T-cell (primary cell): Measurements from ENCODE around the gene TPST1. TPM values are rescaled to one million over a fixed set of nuclear protein-coding genes. Genes with fewer than 3 reads are reported as not detected.

Experiments
- ATAC-seq, 4 experiments: fragments of 200-7000 bp in 3 of 4; fragments of 150-1000 bp in 1 of 4; cut with Tn5 transposase; replicated peaks in 1 of 4; 1 replicate in 3 of 4; 2 replicates in 1 of 4; pipeline ENCODE4 v1.10.0; 2021; ENCODE audit warnings: moderate library complexity in 3 of 4, mild to moderate bottlenecking in 2 of 4, moderate number of reproducible peaks in 1 of 4
- CTCF ChIA-PET, 2 donors: fragments of 300-600 bp; sonication (Branson Sonifier 250); formaldehyde crosslinking; loops; one replicate each; lab custom pipeline; 2022; ENCODE audit warnings: antibody characterized with exemption in 2 of 2; lab: Charles Lee
- POLR2A ChIA-PET, 2 donors: fragments of 300-600 bp; sonication (Branson Sonifier 250); formaldehyde crosslinking; loops; one replicate each; lab custom pipeline; 2022; ENCODE audit warnings: antibody characterized with exemption in 2 of 2; lab: Charles Lee
- DNase-seq, 35 experiments: peaks; one replicate each; pipeline versions ENCODE4 v3.0.0 to v3.0.0-alpha.2; 2013 to 2023
- H3K27ac ChIP-seq: one replicate; pipeline ENCODE4 v1.5.1; 2013; ENCODE audit warnings: low read length
- H3K27me3 ChIP-seq, 2 experiments: replicated peaks in 1 of 2; 1 replicate in 1 of 2; 2 replicates in 1 of 2; pipeline versions ENCODE4 v1.6.1 to v1.7.0; 2013; ENCODE audit warnings: low read length in 1 of 2, mixed read lengths in 1 of 2; ENCODE audit not compliant: control insufficient read depth in 2 of 2, insufficient read depth in 2 of 2; ENCODE audit errors: extremely low read depth in 1 of 2
- H3K36me3 ChIP-seq, 2 donors: 1 replicate in 1 of 2; 2 replicates in 1 of 2; pipeline versions ENCODE4 v1.6.1 to v1.7.0; 2013; ENCODE audit warnings: low read length in 1 of 2; ENCODE audit not compliant: control insufficient read depth in 2 of 2, insufficient read depth in 1 of 2; ENCODE audit errors: extremely low read depth in 1 of 2
- H3K4me1 ChIP-seq, 2 experiments: 1 replicate in 1 of 2; 2 replicates in 1 of 2; pipeline versions ENCODE4 v1.6.1 to v1.7.0; 2013; ENCODE audit warnings: low read length in 2 of 2, mixed read lengths in 1 of 2; ENCODE audit not compliant: insufficient read depth in 2 of 2, control insufficient read depth in 1 of 2; ENCODE audit errors: extremely low read depth in 1 of 2
- H3K4me3 ChIP-seq, 2 donors: 1 replicate in 1 of 2; 2 replicates in 1 of 2; pipeline versions ENCODE4 v1.5.1 to v1.7.0; 2013; ENCODE audit warnings: mild to moderate bottlenecking in 2 of 2, low read length in 1 of 2, moderate library complexity in 1 of 2; ENCODE audit not compliant: control insufficient read depth in 1 of 2; ENCODE audit errors: extremely low read depth in 1 of 2
- H3K9me3 ChIP-seq: 2 replicates; pipeline ENCODE4 v1.7.0; 2013
- H3K27ac Mint-ChIP-seq, 2 donors: one replicate each; pipeline ENCODE4 v1.8.0; 2020 to 2021; ENCODE audit warnings: mild to moderate bottlenecking in 2 of 2, mixed read lengths in 2 of 2
- H3K27me3 Mint-ChIP-seq, 2 donors: one replicate each; pipeline ENCODE4 v1.8.0; 2021 to 2022; ENCODE audit warnings: mixed read lengths in 2 of 2
- H3K36me3 Mint-ChIP-seq: one replicate; pipeline ENCODE4 v1.8.0; 2021; ENCODE audit warnings: mixed read lengths
- H3K4me1 Mint-ChIP-seq, 3 donors: one replicate each; pipeline ENCODE4 v1.8.0; 2020 to 2022; ENCODE audit warnings: mixed read lengths in 3 of 3, mild to moderate bottlenecking in 1 of 3
- H3K4me3 Mint-ChIP-seq, 3 donors: one replicate each; pipeline ENCODE4 v1.8.0; 2020 to 2022; ENCODE audit warnings: mild to moderate bottlenecking in 3 of 3, mixed read lengths in 3 of 3, moderate library complexity in 3 of 3
- H3K9me3 Mint-ChIP-seq, 3 donors: one replicate each; pipeline ENCODE4 v1.8.0; 2020 to 2022; ENCODE audit warnings: mixed read lengths in 3 of 3
- WGBS: methylation state at CpG from one replicate; pipeline ENCODE4 v1.1.5; 2013; ENCODE audit warnings: missing lambda C conversion rate; ENCODE audit not compliant: insufficient coverage; 5-methylcytosine and 5-hydroxymethylcytosine counted together
- total RNA-seq, 35 experiments: library from RNA in 6 of 35; stranded (reverse) in 6 of 35; fragments of 120-200 nt in 1 of 35; gene quantifications; one replicate each; pipeline versions ENCODE4 v1.2.1 to v1.2.4 and lab custom pipeline; 2013 to 2026

Gene TPST1
- total RNA-seq, 5 donors from 2014 or later (not counting 1 experiment from before 2014, with no cell fraction given), result 2.1 to 6.3 (median 2.6) TPM

GRCh38 chr7:66304536-66304935, 99.4 kb downstream of the TPST1 start:
- ChIA-PET POLR2A (interaction anchor here in 1 of 2 donors (0.5 kb wide), 1 partner anchor 9 kb away, joined by 3 read pairs; no protein-coding TSS in a partner anchor), CTCF (interaction anchor here in 1 of 2 donors (0.6 to 0.7 kb wide), 2 partner anchors 9 to 38 kb away, joined by 3 to 4 read pairs; no protein-coding TSS in a partner anchor)
- Mint-ChIP-seq H3K36me3 (no peaks in the 10 kb centered on the region), H3K9me3 (peaks cover 4 to 7% (median 4%) of the 10 kb centered on the region in 3 donors), H3K4me3 (no peak overlapping the region), H3K4me1 (no peaks in the 10 kb centered on the region), H3K27me3 (no peaks in the 10 kb centered on the region), H3K27ac (no peak overlapping the region)
- WGBS, result no CpG with 5 or more reads among the region's 4 CpGs
- no peaks in the 10 kb centered on the region for H3K27me3 ChIP-seq
- ATAC-seq, result no peak
- no peaks in the 10 kb centered on the region for H3K4me1 ChIP-seq
- DNase-seq, result no peak
- no peaks in the 10 kb centered on the region for H3K36me3 ChIP-seq
- no peak overlapping the region for H3K4me3 ChIP-seq
- no peak overlapping the region for H3K27ac ChIP-seq
- no peaks in the 10 kb centered on the region for H3K9me3 ChIP-seq

GRCh38 chr7:66306243-66306642, 101.1 kb downstream of the TPST1 start:
- H3K4me3 ChIP-seq, result no peak overlapping the region
- ATAC-seq (no peak), DNase-seq (no peak)
- Mint-ChIP-seq H3K4me1 (no peaks in the 10 kb centered on the region), H3K36me3 (no peaks in the 10 kb centered on the region), H3K27ac (no peak overlapping the region), H3K9me3 (no peaks in the 10 kb centered on the region), H3K4me3 (no peak overlapping the region), H3K27me3 (no peaks in the 10 kb centered on the region)
- no peaks in the 10 kb centered on the region for H3K4me1 ChIP-seq
- no peak overlapping the region for H3K27ac ChIP-seq
- ChIA-PET CTCF (no interaction called here), POLR2A (no interaction called here)
- WGBS, result 63% methylated on average over 1 of the region's 2 CpGs
- no peaks in the 10 kb centered on the region for H3K27me3 ChIP-seq
- no peaks in the 10 kb centered on the region for H3K36me3 ChIP-seq
- H3K9me3 ChIP-seq, result no peaks in the 10 kb centered on the region

- H3K4me1 ChIP-seq, result no peaks in the 10 kb centered on the region
- Mint-ChIP-seq H3K27ac (no peak overlapping the region), H3K27me3 (no peaks in the 10 kb centered on the region), H3K36me3 (no peaks in the 10 kb centered on the region), H3K4me3 (no peak overlapping the region), H3K4me1 (no peaks in the 10 kb centered on the region), H3K9me3 (no peaks in the 10 kb centered on the region)
- WGBS, result 88% methylated on average over 2 of the region's 5 CpGs
- ChIA-PET POLR2A (no interaction called here), CTCF (no interaction called here)
- DNase-seq, result no peak
- H3K27me3 ChIP-seq, result no peaks in the 10 kb centered on the region
- H3K27ac ChIP-seq, result no peak overlapping the region
- no peaks in the 10 kb centered on the region for H3K36me3 ChIP-seq
- H3K9me3 ChIP-seq, result no peaks in the 10 kb centered on the region
- ATAC-seq, result no peak
- no peak overlapping the region for H3K4me3 ChIP-seq
Observed at GRCh38 chr7:66307591-66308215, 102.6 kb downstream of the TPST1 start.

GRCh38 chr7:66308411-66308810, 103.3 kb downstream of the TPST1 start:
- no peak overlapping the region for H3K27ac Mint-ChIP-seq
- POLR2A ChIA-PET, result interaction anchor here in 1 of 2 donors (0.6 kb wide), 1 partner anchor 213 kb away, joined by 4 read pairs; no protein-coding TSS in a partner anchor
- WGBS, result 81% methylated on average over 2 of the region's 3 CpGs

GRCh38 chr7:66310620-66311019, 105.5 kb downstream of the TPST1 start:
- no peaks in the 10 kb centered on the region for H3K36me3 ChIP-seq
- WGBS, result no CpG with 5 or more reads among the region's 2 CpGs
- DNase-seq (no peak), ATAC-seq (no peak)
- Mint-ChIP-seq H3K27me3 (no peaks in the 10 kb centered on the region), H3K4me3 (no peak overlapping the region), H3K4me1 (peaks cover 0 to 4% (median 0%) of the 10 kb centered on the region in 3 donors), H3K27ac (no peak overlapping the region), H3K36me3 (no peaks in the 10 kb centered on the region), H3K9me3 (no peaks in the 10 kb centered on the region)
- no peak overlapping the region for H3K27ac ChIP-seq
- POLR2A ChIA-PET, result no interaction called here
- CTCF ChIA-PET, result no interaction called here
- H3K4me1 ChIP-seq, result no peaks in the 10 kb centered on the region
- H3K9me3 ChIP-seq, result no peaks in the 10 kb centered on the region
- H3K27me3 ChIP-seq, result peaks cover 0 to 2% of the 10 kb centered on the region in 2 experiments
- H3K4me3 ChIP-seq, result no peak overlapping the region

More at GRCh38 chr7:66308411-66308810, 103.3 kb downstream of the TPST1 start:
- no peaks in the 10 kb centered on the region for H3K4me1 Mint-ChIP-seq
- H3K27me3 Mint-ChIP-seq, result no peaks in the 10 kb centered on the region
- H3K36me3 Mint-ChIP-seq, result no peaks in the 10 kb centered on the region
- ATAC-seq, result no peak
- Histone ChIP-seq H3K36me3 (no peaks in the 10 kb centered on the region), H3K27me3 (no peaks in the 10 kb centered on the region), H3K4me3 (no peak overlapping the region), H3K9me3 (no peaks in the 10 kb centered on the region), H3K27ac (no peak overlapping the region), H3K4me1 (no peaks in the 10 kb centered on the region)
- CTCF ChIA-PET, result no interaction called here
- no peaks in the 10 kb centered on the region for H3K9me3 Mint-ChIP-seq
- DNase-seq, result no peak
- no peak overlapping the region for H3K4me3 Mint-ChIP-seq

- no peak overlapping the region for H3K4me3 ChIP-seq
- no peak for ATAC-seq
- no peaks in the 10 kb centered on the region for H3K4me1 ChIP-seq
- H3K27me3 Mint-ChIP-seq, result peaks cover 0 to under 1% of the 10 kb centered on the region in 2 donors
- ChIA-PET POLR2A (interaction anchor here in 1 of 2 donors (0.6 kb wide), 1 partner anchor 263 kb away, joined by 11 read pairs; no protein-coding TSS in a partner anchor), CTCF (no interaction called here)
- no peak overlapping the region for H3K4me3 Mint-ChIP-seq
- H3K27ac ChIP-seq, result no peak overlapping the region
- H3K36me3 Mint-ChIP-seq, result no peaks in the 10 kb centered on the region
- H3K9me3 Mint-ChIP-seq, result no peaks in the 10 kb centered on the region
- no peaks in the 10 kb centered on the region for H3K36me3 ChIP-seq
- 59% methylated on average over 3 of the region's 8 CpGs for WGBS
- H3K27me3 ChIP-seq, result peaks cover 0 to 2% of the 10 kb centered on the region in 2 experiments
- no peak for DNase-seq
- H3K4me1 Mint-ChIP-seq, result peaks cover 0 to 4% (median 0%) of the 10 kb centered on the region in 3 donors
- no peak overlapping the region for H3K27ac Mint-ChIP-seq
- no peaks in the 10 kb centered on the region for H3K9me3 ChIP-seq
Observed at GRCh38 chr7:66313886-66314568, 108.9 kb downstream of the TPST1 start.
